SK-N-SH treated with all-trans-retinoic acid at 6 μM for 48 hours (cell line): ENCODE measurements around the gene CDH4.

Experiments
- CSRNP3 ChIP-seq: fragments of 250-450 bp; sonication (Bioruptor Pico); IDR thresholded peaks from 2 replicates; pipeline ENCODE4 v1.5.1; 2021; ENCODE audit warnings: mild to moderate bottlenecking, moderate library complexity
- ESRRG ChIP-seq: fragments of 250-450 bp; sonication (Bioruptor Pico); IDR thresholded peaks from 2 replicates; pipeline ENCODE4 v1.6.1; 2021; ENCODE audit warnings: mild to moderate bottlenecking
- GLIS3 ChIP-seq: fragments of 250-450 bp; sonication (Bioruptor Pico); IDR thresholded peaks from 2 replicates; pipeline ENCODE4 v1.5.0; 2020; ENCODE audit warnings: mild to moderate bottlenecking, moderate library complexity
- ISL1 ChIP-seq: fragments of 250-450 bp; sonication (Bioruptor Pico); IDR thresholded peaks from 2 replicates; pipeline ENCODE4 v2.1.2; 2022; ENCODE audit warnings: mild to moderate bottlenecking, moderate library complexity
- PATZ1 ChIP-seq: fragments of 250-450 bp; sonication (Bioruptor Pico); IDR thresholded peaks from 2 replicates; pipeline ENCODE4 v1.8.0; 2020; ENCODE audit warnings: mild to moderate bottlenecking, moderate library complexity, borderline replicate concordance
- RARB ChIP-seq: fragments of 250-450 bp; sonication (Bioruptor Pico); IDR thresholded peaks from 2 replicates; pipeline ENCODE4 v1.8.0; 2021; ENCODE audit warnings: mild to moderate bottlenecking, moderate library complexity
- TCF4 ChIP-seq: fragments of 250-450 bp; sonication (Bioruptor Pico); IDR thresholded peaks from 2 replicates; pipeline ENCODE4 v1.8.0; 2021; ENCODE audit warnings: mild to moderate bottlenecking, moderate library complexity, borderline replicate concordance
- ZC3H10 ChIP-seq: fragments of 250-450 bp; sonication (Bioruptor Pico); IDR thresholded peaks from 2 replicates; pipeline ENCODE4 v1.5.1; 2021; ENCODE audit warnings: mild to moderate bottlenecking, moderate library complexity
- ZNF8 ChIP-seq: fragments of 450-650 bp; formaldehyde crosslinking; IDR thresholded peaks from 2 replicates; pipeline ENCODE4 v1.5.0; 2020; ENCODE audit warnings: mild to moderate bottlenecking, moderate library complexity

DNA sequence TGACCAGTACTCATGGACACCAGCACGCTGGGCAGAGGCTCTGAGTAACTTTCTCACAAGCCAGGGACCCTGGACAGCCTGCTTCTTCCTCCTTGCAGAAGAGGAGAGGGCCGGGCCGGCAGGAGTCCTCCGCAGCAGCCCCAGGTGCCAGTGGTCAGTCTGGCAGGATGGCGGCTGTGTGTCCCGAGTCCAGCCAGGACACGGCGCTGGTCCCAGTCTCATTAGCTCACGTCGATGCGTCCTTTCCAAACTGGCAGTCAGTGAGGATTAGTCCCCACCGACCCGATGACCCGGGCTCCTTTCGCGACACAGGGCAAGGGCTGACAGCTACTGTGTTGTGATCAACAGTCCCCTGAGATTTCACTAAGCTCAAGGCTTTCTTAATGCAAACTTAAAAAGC, 546.6 kb downstream of the CDH4 start:
- TF ChIP-seq ZC3H10 (CRISPR knock-in tag) = no peak
- TF ChIP-seq GLIS3 = no peak
- TF ChIP-seq PATZ1 (CRISPR knock-in tag) = no peak
- TF ChIP-seq ISL1 (CRISPR knock-in tag) = no peak
- no peak for TF ChIP-seq ZNF8
- no peak for TF ChIP-seq RARB (CRISPR knock-in tag)
- TF ChIP-seq ESRRG = no peak
- TF ChIP-seq CSRNP3 (CRISPR knock-in tag) = no peak
- no peak for TF ChIP-seq TCF4 (CRISPR knock-in tag)
